Memory B cell (primary cell): ENCODE data around the gene EZH2.

Experiments
- ATAC-seq: fragments of 150-1000 bp; cut with Tn5 transposase; 2 replicates; pipeline ENCODE4 v1.10.0; 2021; ENCODE audit warnings: low read depth, mild to moderate bottlenecking, moderate library complexity
- DNase-seq, 2 donors: peaks; one replicate each; pipeline ENCODE4 v3.0.0; 2022; ENCODE audit warnings: low spot score in 2 of 2
- H3K27ac Mint-ChIP-seq: one replicate; pipeline ENCODE4 v1.8.0; 2022; ENCODE audit warnings: mild to moderate bottlenecking, moderate library complexity, mixed read lengths
- H3K27me3 Mint-ChIP-seq: one replicate; pipeline ENCODE4 v1.8.0; 2022; ENCODE audit warnings: mixed read lengths
- H3K36me3 Mint-ChIP-seq: one replicate; pipeline ENCODE4 v1.8.0; 2022; ENCODE audit warnings: mild to moderate bottlenecking, mixed read lengths
- H3K4me1 Mint-ChIP-seq: one replicate; pipeline ENCODE4 v1.8.0; 2022; ENCODE audit warnings: mixed read lengths
- H3K4me3 Mint-ChIP-seq: one replicate; pipeline ENCODE4 v1.8.0; 2022; ENCODE audit warnings: mild to moderate bottlenecking, moderate library complexity, mixed read lengths
- H3K9me3 Mint-ChIP-seq: one replicate; pipeline ENCODE4 v1.8.0; 2022; ENCODE audit warnings: mixed read lengths

EZH2 gene

GRCh38 chr7:148862481-148862880, 21.6 kb downstream of the EZH2 start:
- no peaks in the 10 kb centered on the region for H3K4me1 Mint-ChIP-seq
- ATAC-seq: no peak
- peaks cover under 1% of the 10 kb centered on the region for H3K36me3 Mint-ChIP-seq
- no peak overlapping the region for H3K27ac Mint-ChIP-seq
- no peak for DNase-seq
- H3K27me3 Mint-ChIP-seq: no peaks in the 10 kb centered on the region
- no peak overlapping the region for H3K4me3 Mint-ChIP-seq
- H3K9me3 Mint-ChIP-seq: peaks cover under 1% of the 10 kb centered on the region

DNA sequence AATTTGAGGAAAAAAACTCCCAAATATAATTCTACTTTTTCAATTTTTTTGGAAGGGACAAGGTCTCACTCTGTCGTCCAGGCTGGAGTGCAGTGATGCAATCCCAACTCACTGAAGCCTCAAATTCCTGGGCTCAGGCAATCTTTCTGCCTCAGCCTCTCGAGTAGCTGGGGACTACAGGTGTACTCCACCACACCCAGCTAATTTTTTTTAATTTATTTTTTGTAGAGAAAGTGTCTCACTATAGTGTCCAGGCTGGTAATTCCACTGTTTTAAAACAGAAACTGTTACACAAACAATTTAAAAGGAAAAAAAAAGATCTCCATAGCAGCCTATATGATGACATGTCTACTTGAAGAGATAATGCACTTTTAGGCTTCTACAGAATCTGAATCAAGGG, 25.6 kb downstream of the EZH2 start:
- no peaks in the 10 kb centered on the region for H3K27me3 Mint-ChIP-seq
- DNase-seq (no peak), ATAC-seq (no peak)
- H3K27ac Mint-ChIP-seq: no peak overlapping the region
- H3K4me1 Mint-ChIP-seq: peaks cover 2% of the 10 kb centered on the region
- H3K36me3 Mint-ChIP-seq: no peaks in the 10 kb centered on the region
- no peaks in the 10 kb centered on the region for H3K9me3 Mint-ChIP-seq
- H3K4me3 Mint-ChIP-seq: no peak overlapping the region

DNA sequence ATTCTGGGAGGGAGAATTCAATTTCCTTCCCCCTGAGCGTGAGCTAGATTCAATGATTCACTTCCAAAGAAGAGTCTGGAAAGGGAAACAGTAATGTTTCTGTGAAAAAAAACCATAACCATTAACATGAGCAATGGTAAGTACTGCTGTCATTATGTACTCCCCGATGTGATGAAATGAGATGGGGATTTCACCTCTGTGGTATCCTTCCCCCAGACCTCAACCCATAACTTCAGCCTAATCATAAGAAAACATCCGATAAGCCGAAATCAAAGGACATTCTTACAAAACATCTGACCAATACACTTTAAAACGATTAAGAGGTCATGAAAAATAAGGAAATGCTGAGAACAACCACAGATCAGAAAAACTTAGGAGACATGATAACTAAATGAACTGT, 27.2 kb downstream of the EZH2 start:
- Mint-ChIP-seq H3K4me1 (peaks cover 2% of the 10 kb centered on the region), H3K4me3 (no peak overlapping the region), H3K27ac (no peak overlapping the region), H3K27me3 (no peaks in the 10 kb centered on the region), H3K36me3 (no peaks in the 10 kb centered on the region), H3K9me3 (no peaks in the 10 kb centered on the region)
- DNase-seq: no peak
- no peak for ATAC-seq

GRCh38 chr7:148856578-148856881, 27.6 kb downstream of the EZH2 start:
- DNase-seq (no peak), ATAC-seq (no peak)
- Mint-ChIP-seq H3K4me3 (peak overlapping the region; percentile 63), H3K4me1 (peaks cover 2% of the 10 kb centered on the region), H3K36me3 (no peaks in the 10 kb centered on the region), H3K27ac (no peak overlapping the region), H3K27me3 (no peaks in the 10 kb centered on the region), H3K9me3 (no peaks in the 10 kb centered on the region)

DNA sequence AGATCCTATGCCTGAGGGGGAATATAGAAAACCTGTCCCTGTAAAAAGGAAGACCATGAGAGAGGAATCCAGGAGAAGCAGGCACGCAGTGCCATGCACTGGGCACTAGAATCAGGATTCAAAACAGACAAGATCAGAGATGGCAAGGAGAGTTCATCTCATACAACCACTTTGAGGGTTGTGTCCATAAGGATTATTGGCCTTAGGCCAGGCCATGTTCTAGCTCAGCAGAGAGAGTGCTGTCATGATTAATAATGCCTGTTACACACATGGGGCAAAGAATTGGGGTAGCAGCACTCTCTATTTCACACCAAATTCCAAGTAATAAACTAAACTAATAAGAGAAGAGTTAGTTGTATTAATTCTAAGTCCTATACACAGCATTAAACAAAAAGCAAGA, 29.1 kb downstream of the EZH2 start:
- Mint-ChIP-seq H3K4me3 (no peak overlapping the region), H3K4me1 (peaks cover 5% of the 10 kb centered on the region), H3K27ac (no peak overlapping the region), H3K36me3 (no peaks in the 10 kb centered on the region), H3K9me3 (no peaks in the 10 kb centered on the region), H3K27me3 (no peaks in the 10 kb centered on the region)
- ATAC-seq: no peak
- no peak for DNase-seq

GRCh38 chr7:148852272-148852671, 31.8 kb downstream of the EZH2 start:
- Mint-ChIP-seq H3K36me3 (no peaks in the 10 kb centered on the region), H3K4me3 (no peak overlapping the region), H3K4me1 (peaks cover 7% of the 10 kb centered on the region), H3K27ac (no peak overlapping the region), H3K9me3 (no peaks in the 10 kb centered on the region), H3K27me3 (no peaks in the 10 kb centered on the region)
- DNase-seq (no peak), ATAC-seq (no peak)

DNA sequence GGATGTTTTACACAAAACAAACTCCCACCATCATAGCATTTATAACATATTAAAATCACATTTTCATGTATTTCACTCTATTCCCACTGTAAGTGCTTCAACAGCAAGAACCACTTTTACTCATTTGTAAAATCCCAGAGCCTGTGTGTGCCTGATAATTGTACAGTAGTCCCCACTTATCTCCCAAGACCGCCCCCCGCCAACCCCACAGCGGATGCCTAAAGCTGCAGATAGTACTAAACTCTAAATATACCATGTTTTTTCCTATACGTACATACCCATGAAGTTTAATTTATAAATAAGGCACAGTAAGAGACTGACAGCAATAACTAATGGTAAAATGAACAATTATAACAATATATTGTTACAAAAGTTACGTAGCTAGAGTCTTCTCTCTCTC, 33.5 kb downstream of the EZH2 start:
- ATAC-seq: no peak

DNA sequence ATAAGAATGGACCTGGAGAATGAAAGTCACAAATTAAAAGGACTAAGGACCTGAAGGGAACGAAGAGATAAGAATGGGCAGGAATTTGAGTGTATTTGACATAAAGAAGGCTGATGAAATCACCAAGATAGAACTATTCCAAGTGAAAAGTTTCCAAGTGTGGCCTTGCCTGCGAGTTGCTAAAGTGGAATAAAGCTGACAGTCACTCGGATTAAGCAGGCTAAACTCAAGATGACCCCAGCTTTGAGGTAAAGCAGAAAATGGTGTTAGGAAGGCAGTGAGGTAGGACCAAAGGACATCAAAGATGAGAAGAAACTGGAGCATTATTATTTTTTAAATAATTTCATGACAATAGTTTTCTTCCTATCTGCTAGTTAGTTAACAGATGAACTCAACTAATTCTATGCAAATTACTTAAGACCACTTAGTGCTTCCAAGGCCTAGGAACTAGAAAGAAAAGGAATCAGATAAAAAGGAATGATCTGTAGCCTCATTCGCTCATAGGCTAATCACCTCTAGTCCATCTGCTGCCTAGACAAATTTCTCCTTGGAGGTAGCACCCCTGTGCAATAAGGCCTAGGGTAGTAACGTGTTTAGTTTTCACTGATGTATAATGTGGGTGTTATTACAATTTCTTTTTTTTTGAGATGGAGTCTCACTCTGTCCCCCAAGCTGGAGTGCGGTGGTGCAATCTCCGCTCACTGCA, 34.5 kb downstream of the EZH2 start:
- H3K36me3 Mint-ChIP-seq: no peaks in the 10 kb centered on the region
- no peak overlapping the region for H3K27ac Mint-ChIP-seq
- H3K4me3 Mint-ChIP-seq: no peak overlapping the region
- no peaks in the 10 kb centered on the region for H3K27me3 Mint-ChIP-seq
- DNase-seq (no peak), ATAC-seq (no peak)
- H3K9me3 Mint-ChIP-seq: no peaks in the 10 kb centered on the region
- H3K4me1 Mint-ChIP-seq: peaks cover 8% of the 10 kb centered on the region

More for the DNA sequence above, 33.5 kb downstream of the EZH2 start:
- H3K4me3 Mint-ChIP-seq: no peak overlapping the region
- no peaks in the 10 kb centered on the region for H3K36me3 Mint-ChIP-seq
- no peaks in the 10 kb centered on the region for H3K9me3 Mint-ChIP-seq
- H3K4me1 Mint-ChIP-seq: peaks cover 8% of the 10 kb centered on the region
- DNase-seq: no peak
- H3K27ac Mint-ChIP-seq: no peak overlapping the region
- H3K27me3 Mint-ChIP-seq: no peaks in the 10 kb centered on the region

GRCh38 chr7:148847815-148848734, 36.0 kb downstream of the EZH2 start:
- Mint-ChIP-seq H3K9me3 (no peaks in the 10 kb centered on the region), H3K27ac (no peak overlapping the region), H3K27me3 (no peaks in the 10 kb centered on the region), H3K4me1 (peaks cover 8% of the 10 kb centered on the region), H3K36me3 (no peaks in the 10 kb centered on the region), H3K4me3 (no peak overlapping the region)
- no peak for DNase-seq
- no peak for ATAC-seq

DNA sequence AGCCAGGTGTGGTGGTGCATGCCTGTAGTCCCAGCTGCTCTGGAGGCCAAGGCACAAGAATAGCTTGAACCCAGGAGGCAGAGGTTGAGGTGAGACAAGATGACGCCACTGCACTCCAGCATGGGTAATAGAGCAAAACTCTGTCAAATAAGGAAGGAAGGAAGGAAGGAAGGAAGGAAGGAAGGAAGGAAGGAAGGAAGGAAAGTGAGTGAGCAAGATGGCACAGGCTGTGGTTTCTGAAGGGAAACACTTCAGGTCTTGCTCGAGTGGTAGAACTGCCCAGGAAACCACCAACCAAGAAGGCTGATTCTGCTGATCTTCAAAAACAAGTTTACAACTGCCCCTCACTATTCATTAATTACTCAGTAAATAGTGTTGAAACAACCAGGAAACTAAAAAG, 45.2 kb downstream of the EZH2 start:
- H3K9me3 Mint-ChIP-seq: peaks cover 4% of the 10 kb centered on the region
- ATAC-seq: peak; percentile 94
- peak in 1 of 2 donors; percentile 8 for DNase-seq
- peak overlapping the region; percentile 7 for H3K27ac Mint-ChIP-seq
- H3K4me1 Mint-ChIP-seq: peaks cover 5% of the 10 kb centered on the region
- peaks cover 5% of the 10 kb centered on the region for H3K36me3 Mint-ChIP-seq
- H3K4me3 Mint-ChIP-seq: no peak overlapping the region
- H3K27me3 Mint-ChIP-seq: no peaks in the 10 kb centered on the region

- DNase-seq (no peak), ATAC-seq (no peak)
- H3K27ac Mint-ChIP-seq: no peak overlapping the region
- no peaks in the 10 kb centered on the region for H3K27me3 Mint-ChIP-seq
- H3K36me3 Mint-ChIP-seq: peaks cover 5% of the 10 kb centered on the region
- no peak overlapping the region for H3K4me3 Mint-ChIP-seq
- peaks cover 5% of the 10 kb centered on the region for H3K4me1 Mint-ChIP-seq
- H3K9me3 Mint-ChIP-seq: peaks cover 4% of the 10 kb centered on the region
Measured at GRCh38 chr7:148835854-148836253, 48.2 kb downstream of the EZH2 start.

GRCh38 chr7:148834605-148835004, 49.5 kb downstream of the EZH2 start:
- Mint-ChIP-seq H3K27me3 (no peaks in the 10 kb centered on the region), H3K4me1 (peaks cover 5% of the 10 kb centered on the region), H3K27ac (no peak overlapping the region), H3K4me3 (no peak overlapping the region), H3K9me3 (peaks cover 4% of the 10 kb centered on the region), H3K36me3 (peaks cover 6% of the 10 kb centered on the region)
- DNase-seq (no peak), ATAC-seq (no peak)

DNA sequence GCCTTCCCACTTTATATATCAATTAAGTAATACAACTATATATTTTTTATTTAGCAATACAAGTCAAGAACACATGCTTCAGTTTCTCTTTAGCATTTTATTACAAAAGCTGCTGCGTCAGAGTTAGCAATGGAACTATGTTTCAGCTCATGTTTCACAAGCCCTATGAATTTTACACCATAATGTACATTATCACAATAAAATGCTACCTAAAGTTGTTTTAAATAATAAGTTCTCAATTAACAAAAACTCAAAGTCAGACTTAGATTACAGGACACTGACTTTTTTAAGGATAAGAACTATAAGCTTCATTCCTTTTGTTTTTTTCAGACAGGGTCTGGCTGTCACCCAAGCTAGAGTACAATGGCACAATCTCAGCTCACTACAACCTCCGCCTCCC, 52.3 kb downstream of the EZH2 start:
- H3K9me3 Mint-ChIP-seq: no peaks in the 10 kb centered on the region
- ATAC-seq (no peak), DNase-seq (no peak)
- no peak overlapping the region for H3K4me3 Mint-ChIP-seq
- H3K27me3 Mint-ChIP-seq: no peaks in the 10 kb centered on the region
- no peak overlapping the region for H3K27ac Mint-ChIP-seq
- H3K36me3 Mint-ChIP-seq: peaks cover 2% of the 10 kb centered on the region
- H3K4me1 Mint-ChIP-seq: no peaks in the 10 kb centered on the region

DNA sequence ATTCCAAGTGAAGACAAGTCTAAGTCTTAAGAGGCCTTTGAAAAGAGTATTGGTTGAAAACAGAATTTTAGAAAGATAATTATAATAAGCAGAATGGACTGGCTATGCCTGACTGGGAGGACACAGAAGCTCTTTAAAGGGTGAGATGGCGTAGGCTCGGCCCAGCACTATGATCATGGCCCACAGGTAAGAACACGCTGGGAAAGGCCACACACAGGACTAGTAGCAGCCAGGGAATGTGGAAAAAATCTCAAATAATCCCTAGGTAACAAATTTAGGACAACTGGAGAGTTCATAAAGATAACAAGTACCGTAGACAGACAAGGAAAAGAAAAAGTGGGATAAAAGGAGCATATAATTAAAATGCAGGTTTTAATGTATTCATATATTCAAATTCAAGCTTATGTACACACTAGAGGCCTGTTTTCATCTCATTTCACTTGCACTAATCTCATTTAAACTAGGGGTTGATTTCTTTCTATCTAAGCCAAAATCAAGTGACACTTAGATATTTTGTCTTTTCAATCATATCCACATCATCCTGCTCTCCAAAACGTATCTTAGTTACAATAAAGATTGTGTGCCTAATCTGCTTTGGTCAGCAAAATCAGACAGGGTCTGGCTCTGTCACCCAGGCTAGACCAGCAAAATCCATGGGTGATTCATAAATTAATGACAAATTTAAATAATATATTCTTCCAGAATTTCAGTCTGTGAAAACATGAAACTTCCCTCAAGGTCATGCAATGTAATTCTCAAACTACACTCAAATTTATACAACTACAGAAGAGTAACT, 53.0 kb downstream of the EZH2 start:
- Mint-ChIP-seq H3K4me1 (no peaks in the 10 kb centered on the region), H3K27me3 (no peaks in the 10 kb centered on the region), H3K4me3 (no peak overlapping the region), H3K36me3 (peaks cover 2% of the 10 kb centered on the region), H3K9me3 (no peaks in the 10 kb centered on the region), H3K27ac (no peak overlapping the region)
- DNase-seq (no peak), ATAC-seq (no peak)
